Natural killer cell (primary cell): ENCODE measurements around the gene PADI2. TPM values are rescaled to one million over a fixed set of nuclear protein-coding genes. Genes with fewer than 3 reads are reported as not detected.

Experiments
- ATAC-seq, 3 donors: fragments of 150-1000 bp in 2 of 3; fragments of 200-7000 bp in 1 of 3; cut with Tn5 transposase; 1 replicate in 1 of 3; 2 replicates in 2 of 3; pipeline ENCODE4 v1.10.0; 2021; ENCODE audit warnings: mild to moderate bottlenecking in 2 of 3, moderate library complexity in 2 of 3
- DNase-seq, 2 donors: peaks; one replicate each; pipeline versions ENCODE4 v3.0.0 to v3.0.0-alpha.2; 2013 to 2021; ENCODE audit warnings: mixed read lengths in 1 of 2
- H3K27ac ChIP-seq: one replicate; pipeline ENCODE4 v1.5.1; 2013; ENCODE audit warnings: mild to moderate bottlenecking, low read length
- H3K27me3 ChIP-seq: one replicate; pipeline ENCODE4 v1.6.1; 2013; ENCODE audit warnings: low read length; ENCODE audit not compliant: control insufficient read depth, insufficient read depth
- H3K36me3 ChIP-seq: one replicate; pipeline ENCODE4 v1.6.1; 2013; ENCODE audit warnings: low read length; ENCODE audit not compliant: control insufficient read depth, insufficient read depth
- H3K4me1 ChIP-seq: one replicate; pipeline ENCODE4 v1.6.1; 2013; ENCODE audit warnings: low read length; ENCODE audit not compliant: control insufficient read depth, insufficient read depth
- H3K4me3 ChIP-seq: one replicate; pipeline ENCODE4 v1.5.1; 2013; ENCODE audit warnings: low read length
- H3K9me3 ChIP-seq: one replicate; pipeline ENCODE4 v1.6.1; 2013; ENCODE audit warnings: low read length; ENCODE audit not compliant: control insufficient read depth, insufficient read depth
- H3K27ac Mint-ChIP-seq, 2 donors: one replicate each; pipeline ENCODE4 v1.8.0; 2022; ENCODE audit warnings: mild to moderate bottlenecking in 2 of 2, mixed read lengths in 2 of 2, moderate library complexity in 1 of 2
- H3K27me3 Mint-ChIP-seq, 2 donors: one replicate each; pipeline ENCODE4 v1.8.0; 2022; ENCODE audit warnings: low read depth in 2 of 2, mixed read lengths in 2 of 2
- H3K36me3 Mint-ChIP-seq: one replicate; pipeline ENCODE4 v1.8.0; 2022; ENCODE audit warnings: mixed read lengths
- H3K4me1 Mint-ChIP-seq, 2 donors: one replicate each; pipeline ENCODE4 v1.8.0; 2022; ENCODE audit warnings: mixed read lengths in 2 of 2
- H3K4me3 Mint-ChIP-seq: one replicate; pipeline ENCODE4 v1.8.0; 2022; ENCODE audit warnings: mild to moderate bottlenecking, moderate library complexity, mixed read lengths
- H3K9me3 Mint-ChIP-seq, 2 donors: one replicate each; pipeline ENCODE4 v1.8.0; 2022; ENCODE audit warnings: mixed read lengths in 2 of 2
- WGBS: methylation state at CpG from one replicate; pipeline ENCODE4 v1.1.7; 2013; ENCODE audit warnings: missing lambda C conversion rate; ENCODE audit not compliant: insufficient coverage; 5-methylcytosine and 5-hydroxymethylcytosine counted together
- intact Hi-C: fragments of 100-400 bp; cut with micrococcal nuclease; formaldehyde crosslinking; loops from one replicate; pipeline ENCODE4 v1.14.2; 2022
- total RNA-seq, 4 donors: library from RNA; stranded (reverse); fragments of 120-200 nt in 1 of 4; gene quantifications; one replicate each; pipeline versions ENCODE4 v1.2.3 to v1.2.4, GENCODE V29; 2013 to 2022
- TF ChIP-seq, protein P1 (sequence below): fragments of 200-600 bp; IDR thresholded peaks from one replicate; pipeline ENCODE4 v1.8.0; 2022; ENCODE audit warnings: antibody characterized with exemption

PADI2 gene
- total RNA-seq, result 1 to 10 TPM in 1 of 3 donors, under 1 TPM in 2; 0.56 to 2.5 (median 0.88) TPM
- total RNA-seq (2013), result 2.0 TPM

DNA sequence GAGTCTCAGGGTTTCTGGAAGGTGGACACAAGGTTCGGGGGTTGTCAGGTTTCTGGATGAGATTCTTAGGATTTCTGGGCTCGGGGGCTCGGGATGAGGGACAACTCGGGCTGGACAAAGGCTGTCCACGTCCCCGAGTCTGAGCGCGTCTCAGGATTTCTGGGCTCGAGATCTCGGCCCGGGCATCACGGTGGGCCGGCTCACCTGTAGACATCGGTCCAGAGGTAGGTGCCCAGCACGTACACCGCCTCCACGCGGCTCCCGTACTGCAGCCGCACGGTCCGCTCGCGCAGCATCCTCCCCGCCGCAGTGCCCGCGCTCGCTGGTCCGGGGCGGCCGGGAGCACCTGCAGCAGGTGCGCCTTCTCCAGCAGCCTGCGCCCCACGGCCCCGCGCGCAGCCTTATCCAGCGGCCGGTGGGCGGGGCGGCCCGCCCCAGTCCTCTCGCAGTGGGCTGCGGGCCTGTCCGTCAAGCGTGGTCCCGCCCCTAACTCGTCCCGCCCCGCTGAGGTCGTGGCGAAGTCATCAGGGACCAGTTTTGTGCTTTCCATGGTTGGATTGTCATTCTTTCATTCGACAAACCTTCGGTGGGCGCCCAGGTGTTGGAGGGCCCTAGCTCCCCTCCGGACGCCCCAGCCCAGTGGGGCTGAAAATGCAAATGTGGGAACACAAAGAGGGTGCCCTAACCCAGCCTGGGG is at the start of gene PADI2:
Gene PADI2 (minus strand): TSS at position 376 of the 697 bp plus-strand sequence. CDS start 80 bp downstream, at position 296.
- no peaks in the 10 kb centered on the region for H3K36me3 ChIP-seq
- intact Hi-C loops, result no loop called here
- peak within 1 kb of the TSS; percentile 25 for H3K4me3 Mint-ChIP-seq
- peak; percentile 79 to 96 (median 86) for ATAC-seq
- no peaks in the 10 kb centered on the region for H3K9me3 Mint-ChIP-seq
- TF ChIP-seq, protein P1, sequence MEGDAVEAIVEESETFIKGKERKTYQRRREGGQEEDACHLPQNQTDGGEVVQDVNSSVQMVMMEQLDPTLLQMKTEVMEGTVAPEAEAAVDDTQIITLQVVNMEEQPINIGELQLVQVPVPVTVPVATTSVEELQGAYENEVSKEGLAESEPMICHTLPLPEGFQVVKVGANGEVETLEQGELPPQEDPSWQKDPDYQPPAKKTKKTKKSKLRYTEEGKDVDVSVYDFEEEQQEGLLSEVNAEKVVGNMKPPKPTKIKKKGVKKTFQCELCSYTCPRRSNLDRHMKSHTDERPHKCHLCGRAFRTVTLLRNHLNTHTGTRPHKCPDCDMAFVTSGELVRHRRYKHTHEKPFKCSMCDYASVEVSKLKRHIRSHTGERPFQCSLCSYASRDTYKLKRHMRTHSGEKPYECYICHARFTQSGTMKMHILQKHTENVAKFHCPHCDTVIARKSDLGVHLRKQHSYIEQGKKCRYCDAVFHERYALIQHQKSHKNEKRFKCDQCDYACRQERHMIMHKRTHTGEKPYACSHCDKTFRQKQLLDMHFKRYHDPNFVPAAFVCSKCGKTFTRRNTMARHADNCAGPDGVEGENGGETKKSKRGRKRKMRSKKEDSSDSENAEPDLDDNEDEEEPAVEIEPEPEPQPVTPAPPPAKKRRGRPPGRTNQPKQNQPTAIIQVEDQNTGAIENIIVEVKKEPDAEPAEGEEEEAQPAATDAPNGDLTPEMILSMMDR, result no peak
- H3K27ac ChIP-seq, result no peak within 1 kb of the TSS
- H3K36me3 Mint-ChIP-seq, result no peaks in the 10 kb centered on the region
- peak within 1 kb of the TSS; percentile 13 for H3K4me3 ChIP-seq
- peak; percentile 33 to 66 for DNase-seq
- H3K27ac Mint-ChIP-seq, result no peak within 1 kb of the TSS
- peaks cover 15% of the 10 kb centered on the region for H3K4me1 ChIP-seq
- H3K27me3 ChIP-seq, result no peaks in the 10 kb centered on the region
- peaks cover 35 to 45% of the 10 kb centered on the region in 2 donors for H3K27me3 Mint-ChIP-seq
- WGBS, result 2% methylated on average over 58 of the region's 58 CpGs
- H3K4me1 Mint-ChIP-seq, result peaks cover 0 to 18% of the 10 kb centered on the region in 2 donors
- no peaks in the 10 kb centered on the region for H3K9me3 ChIP-seq

DNA sequence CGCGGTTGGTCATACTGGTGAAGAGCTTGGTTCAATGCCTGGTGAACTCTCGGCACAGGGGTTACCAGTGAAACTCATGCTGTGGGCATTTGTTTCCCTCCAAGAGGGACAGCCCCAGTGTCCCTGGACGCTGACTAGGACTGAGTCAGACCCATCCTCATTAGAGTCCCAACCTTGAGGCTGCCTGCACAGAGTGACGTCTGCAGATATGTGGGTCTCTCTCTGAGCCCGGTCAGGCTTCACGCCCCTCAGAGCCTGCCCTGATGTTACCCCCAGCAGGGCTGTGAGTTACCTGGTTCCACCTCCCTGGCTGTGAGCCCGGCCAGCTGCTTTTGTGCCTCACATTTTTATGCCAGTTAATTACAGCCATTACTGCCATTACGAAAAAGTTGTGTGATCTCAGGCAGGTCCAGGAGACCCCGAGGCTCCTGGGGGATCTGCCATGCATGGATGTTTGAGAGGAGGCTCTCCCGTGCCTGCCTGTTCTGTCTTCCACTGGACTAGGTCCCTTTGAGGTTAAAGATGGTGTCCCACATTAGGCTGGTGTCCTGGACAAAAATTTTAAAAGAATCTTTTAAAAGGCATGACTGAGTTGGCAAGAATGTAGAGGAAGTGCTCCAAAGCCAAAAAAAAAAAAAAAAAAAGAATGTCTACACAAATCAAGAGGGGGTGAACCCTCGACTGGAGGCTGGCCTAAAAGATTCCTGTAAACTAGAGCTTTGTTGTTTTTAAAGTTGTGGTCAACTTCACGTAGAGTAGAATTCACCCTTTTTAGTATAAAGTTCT is 49.0 kb upstream of the PADI2 start:
- Mint-ChIP-seq H3K4me3 (no peak overlapping the region), H3K36me3 (no peaks in the 10 kb centered on the region), H3K27ac (no peak overlapping the region), H3K27me3 (peaks cover 0 to 11% of the 10 kb centered on the region in 2 donors), H3K9me3 (no peaks in the 10 kb centered on the region), H3K4me1 (peaks cover 6 to 11% of the 10 kb centered on the region in 2 donors)
- H3K4me3 ChIP-seq, result no peak overlapping the region
- no peaks in the 10 kb centered on the region for H3K4me1 ChIP-seq
- DNase-seq (no peak), ATAC-seq (no peak)
- no peaks in the 10 kb centered on the region for H3K9me3 ChIP-seq
- intact Hi-C loops, result no loop called here
- H3K27me3 ChIP-seq, result no peaks in the 10 kb centered on the region
- no peaks in the 10 kb centered on the region for H3K36me3 ChIP-seq
- WGBS, result 72% methylated on average over 13 of the region's 13 CpGs
- TF ChIP-seq, protein P1, result no peak
- no peak overlapping the region for H3K27ac ChIP-seq

DNA sequence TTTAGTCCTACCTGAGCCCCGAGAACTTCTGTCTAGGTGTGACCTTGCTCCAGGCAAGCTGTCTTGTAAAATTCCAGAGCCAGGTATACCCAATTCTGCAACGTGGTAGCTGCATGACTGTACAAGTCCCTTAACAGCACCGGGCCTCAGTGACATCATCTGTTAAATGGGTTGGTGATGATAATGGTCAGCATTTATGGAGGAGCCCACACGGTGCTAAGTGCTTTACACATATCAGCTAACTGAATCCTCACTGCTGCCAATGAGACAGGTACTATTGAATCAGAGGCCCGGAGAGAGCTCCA is 48.5 kb upstream of the PADI2 start:
- Mint-ChIP-seq H3K27ac (no peak overlapping the region), H3K4me3 (no peak overlapping the region), H3K27me3 (peaks cover 0 to 7% of the 10 kb centered on the region in 2 donors), H3K4me1 (peaks cover under 1 to 6% of the 10 kb centered on the region in 2 donors), H3K9me3 (no peaks in the 10 kb centered on the region), H3K36me3 (no peaks in the 10 kb centered on the region)
- intact Hi-C loops, result no loop called here
- no peaks in the 10 kb centered on the region for H3K27me3 ChIP-seq
- WGBS, result 88% methylated on average over 5 of the region's 5 CpGs
- H3K36me3 ChIP-seq, result no peaks in the 10 kb centered on the region
- no peak for ATAC-seq
- no peaks in the 10 kb centered on the region for H3K9me3 ChIP-seq
- DNase-seq, result no peak
- no peak overlapping the region for H3K27ac ChIP-seq
- H3K4me1 ChIP-seq, result no peaks in the 10 kb centered on the region
- H3K4me3 ChIP-seq, result no peak overlapping the region
- TF ChIP-seq, protein P1, result no peak
